ENCODE measurements around the gene SMPD2.

DNA sequence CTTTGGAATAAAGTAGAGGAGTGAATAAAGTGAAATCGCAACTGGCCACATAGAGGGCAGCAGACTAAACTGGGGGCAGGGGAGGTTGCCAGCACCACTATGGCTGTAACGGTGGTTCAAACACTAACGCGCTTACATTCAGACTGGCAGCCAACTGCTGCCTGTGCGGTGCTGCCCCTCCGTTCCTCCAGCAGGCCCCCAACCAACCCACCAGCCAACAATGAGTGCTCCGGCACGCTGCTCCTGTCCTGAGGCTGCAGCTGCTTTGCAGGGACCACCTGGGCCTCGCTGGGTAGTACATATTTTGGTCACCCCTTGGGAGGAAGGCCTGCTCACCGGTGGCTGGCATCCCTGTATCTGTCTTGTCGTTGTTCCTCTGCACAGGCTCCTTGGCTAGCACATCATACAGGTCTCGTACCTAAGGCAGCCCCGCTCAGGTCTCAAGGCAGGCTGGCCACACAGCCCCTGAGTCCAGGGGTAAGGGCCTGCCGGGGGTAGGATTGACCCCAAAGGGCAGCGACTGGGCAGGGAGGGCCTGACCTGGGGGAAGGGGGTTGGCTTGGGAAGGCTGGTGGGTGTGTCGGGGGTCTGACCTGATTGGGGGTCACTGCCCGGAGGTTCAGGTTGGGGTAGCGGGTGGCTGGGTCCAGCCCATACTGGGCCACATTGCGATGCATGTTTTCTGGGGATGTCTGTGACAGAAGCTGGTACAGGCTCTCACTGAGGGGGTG is 8.7 kb downstream of the SMPD2 start:
- TF ChIP-seq, protein P1, sequence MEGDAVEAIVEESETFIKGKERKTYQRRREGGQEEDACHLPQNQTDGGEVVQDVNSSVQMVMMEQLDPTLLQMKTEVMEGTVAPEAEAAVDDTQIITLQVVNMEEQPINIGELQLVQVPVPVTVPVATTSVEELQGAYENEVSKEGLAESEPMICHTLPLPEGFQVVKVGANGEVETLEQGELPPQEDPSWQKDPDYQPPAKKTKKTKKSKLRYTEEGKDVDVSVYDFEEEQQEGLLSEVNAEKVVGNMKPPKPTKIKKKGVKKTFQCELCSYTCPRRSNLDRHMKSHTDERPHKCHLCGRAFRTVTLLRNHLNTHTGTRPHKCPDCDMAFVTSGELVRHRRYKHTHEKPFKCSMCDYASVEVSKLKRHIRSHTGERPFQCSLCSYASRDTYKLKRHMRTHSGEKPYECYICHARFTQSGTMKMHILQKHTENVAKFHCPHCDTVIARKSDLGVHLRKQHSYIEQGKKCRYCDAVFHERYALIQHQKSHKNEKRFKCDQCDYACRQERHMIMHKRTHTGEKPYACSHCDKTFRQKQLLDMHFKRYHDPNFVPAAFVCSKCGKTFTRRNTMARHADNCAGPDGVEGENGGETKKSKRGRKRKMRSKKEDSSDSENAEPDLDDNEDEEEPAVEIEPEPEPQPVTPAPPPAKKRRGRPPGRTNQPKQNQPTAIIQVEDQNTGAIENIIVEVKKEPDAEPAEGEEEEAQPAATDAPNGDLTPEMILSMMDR (IDR thresholded peaks at IDR 0.05; ENCODE audit: insufficient read depth, low read depth, low read length): no peak
- TF ChIP-seq EZH2 (IDR thresholded peaks at IDR 0.05; ENCODE audit: insufficient read depth, low read length): no peak
